HepG2 (cell line): ENCODE data around the gene UQCRHL. TPM values are rescaled to one million over a fixed set of nuclear protein-coding genes. Genes with fewer than 3 reads are reported as not detected.
A peak's percentile ranks its signal among the peaks of the same experiment; 100 is the strongest.

Experiments used
- CBFB ChIP-seq: sonication (generic); formaldehyde crosslinking; IDR thresholded peaks from 2 replicates; pipeline ENCODE4 v1.4.0; 2020; ENCODE audit warnings: missing genetic modification reagents
- E2F1 ChIP-seq: sonication (generic); formaldehyde crosslinking; IDR thresholded peaks from 2 replicates; pipeline ENCODE4 v1.5.0; 2020; ENCODE audit warnings: missing genetic modification reagents
- FOSL2 ChIP-seq: sonication (generic); formaldehyde crosslinking; IDR thresholded peaks from 2 replicates; pipeline ENCODE4 v1.4.0; 2020; ENCODE audit warnings: missing genetic modification reagents
- GATAD2A ChIP-seq: IDR thresholded peaks from 2 replicates; pipeline ENCODE4 v1.6.1; 2016
- HIC2 ChIP-seq: sonication (generic); formaldehyde crosslinking; IDR thresholded peaks from 2 replicates; pipeline ENCODE4 v1.9.0; 2022; ENCODE audit warnings: low read depth, missing genetic modification reagents
- MED1 ChIP-seq: sonication (generic); formaldehyde crosslinking; IDR thresholded peaks from 2 replicates; pipeline ENCODE4 v1.4.0; 2020; ENCODE audit warnings: missing genetic modification reagents
- NR3C1 ChIP-seq: sonication (generic); formaldehyde crosslinking; IDR thresholded peaks from 2 replicates; pipeline ENCODE4 v1.4.0; 2020; ENCODE audit warnings: missing genetic modification reagents
- ZMYM4 ChIP-seq: sonication (generic); formaldehyde crosslinking; IDR thresholded peaks from 2 replicates; pipeline ENCODE4 v1.8.1; 2023; ENCODE audit warnings: mild to moderate bottlenecking, missing genetic modification reagents
- ZNF724P ChIP-seq: sonication (generic); formaldehyde crosslinking; IDR thresholded peaks from 2 replicates; pipeline ENCODE4 v1.8.0; 2022; ENCODE audit warnings: missing genetic modification reagents, borderline replicate concordance
- ZSCAN9 ChIP-seq: IDR thresholded peaks from 2 replicates; pipeline ENCODE4 v1.6.1; 2016; ENCODE audit warnings: borderline replicate concordance
- polyA plus RNA-seq, 8 experiments: library from polyadenylated mRNA; depleted of rRNA in 3 of 8; stranded (reverse) in 7 of 8; unstranded in 1 of 8; fragments of >200 nt; fragmentation: Illumina TruSeq in 4 of 8; extraction: Trizol in 4 of 8; gene quantifications; 2 replicates each; pipeline versions ENCODE4 v1.2.1 to v1.2.3, GENCODE V29; 2011 to 2016; ENCODE audit warnings: low read depth in 4 of 8, missing spikeins in 1 of 8, mixed read lengths in 1 of 8; ENCODE audit not compliant: insufficient read depth in 1 of 8
- total RNA-seq, 5 experiments: library from RNA; depleted of rRNA; stranded (reverse); fragments of >200 nt; fragmentation: Illumina TruSeq; extraction: Trizol; gene quantifications; 2 replicates each; pipeline ENCODE4 v1.2.3, GENCODE V29; 2016; ENCODE audit warnings: low read depth in 1 of 5
- TF ChIP-seq, protein P1 (sequence below): sonication (generic); formaldehyde crosslinking; IDR thresholded peaks from 2 replicates; pipeline ENCODE4 v1.4.0; 2020; ENCODE audit warnings: mild to moderate bottlenecking, missing genetic modification reagents
- TF ChIP-seq, protein P2 (sequence below): sonication (generic); formaldehyde crosslinking; conservative IDR thresholded peaks from 2 replicates; pipeline ENCODE4 v1.8.0; 2022; ENCODE audit warnings: missing genetic modification reagents
- TF ChIP-seq, protein P3 (sequence below): sonication (generic); formaldehyde crosslinking; IDR thresholded peaks from 2 replicates; pipeline ENCODE4 v1.8.0; 2022; ENCODE audit warnings: mild to moderate bottlenecking, missing genetic modification reagents; ENCODE audit not compliant: insufficient replicate concordance

UQCRHL gene
- total and polyA plus RNA-seq, 2 of the 13 experiments (the other 11 are each of a cell fraction or from before 2014, with no cell fraction given), result 1.8 to 2.3 TPM

GRCh38 chr1:15848929-15849774 is 41.7 kb upstream of the UQCRHL start (continued):
- TF ChIP-seq ZSCAN9 (CRISPR knock-in tag) (0 out of 2 replicates have a peak, but pooled peaks have one; percentile 7), CBFB (CRISPR knock-in tag) (0 out of 2 replicates have a peak, but pooled peaks have one; percentile 9), FOSL2 (peak; percentile 54; the same call in 1 of the 2 replicates), GATAD2A (CRISPR knock-in tag) (peak; percentile 51; the same call in 1 of the 2 replicates), MED1 (peak; percentile 50; the same call in 1 of the 2 replicates), NR3C1 (no peak), ZMYM4 (CRISPR knock-in tag) (peak; percentile 58; the same call in 1 of the 2 replicates), E2F1 (CRISPR knock-in tag) (0 out of 2 replicates have a peak, but pooled peaks have one; percentile 43), HIC2 (peak; percentile 56; the same call in 1 of the 2 replicates), ZNF724P (CRISPR knock-in tag) (0 out of 2 replicates have a peak, but pooled peaks have one; percentile 22)
- TF ChIP-seq, protein P1, sequence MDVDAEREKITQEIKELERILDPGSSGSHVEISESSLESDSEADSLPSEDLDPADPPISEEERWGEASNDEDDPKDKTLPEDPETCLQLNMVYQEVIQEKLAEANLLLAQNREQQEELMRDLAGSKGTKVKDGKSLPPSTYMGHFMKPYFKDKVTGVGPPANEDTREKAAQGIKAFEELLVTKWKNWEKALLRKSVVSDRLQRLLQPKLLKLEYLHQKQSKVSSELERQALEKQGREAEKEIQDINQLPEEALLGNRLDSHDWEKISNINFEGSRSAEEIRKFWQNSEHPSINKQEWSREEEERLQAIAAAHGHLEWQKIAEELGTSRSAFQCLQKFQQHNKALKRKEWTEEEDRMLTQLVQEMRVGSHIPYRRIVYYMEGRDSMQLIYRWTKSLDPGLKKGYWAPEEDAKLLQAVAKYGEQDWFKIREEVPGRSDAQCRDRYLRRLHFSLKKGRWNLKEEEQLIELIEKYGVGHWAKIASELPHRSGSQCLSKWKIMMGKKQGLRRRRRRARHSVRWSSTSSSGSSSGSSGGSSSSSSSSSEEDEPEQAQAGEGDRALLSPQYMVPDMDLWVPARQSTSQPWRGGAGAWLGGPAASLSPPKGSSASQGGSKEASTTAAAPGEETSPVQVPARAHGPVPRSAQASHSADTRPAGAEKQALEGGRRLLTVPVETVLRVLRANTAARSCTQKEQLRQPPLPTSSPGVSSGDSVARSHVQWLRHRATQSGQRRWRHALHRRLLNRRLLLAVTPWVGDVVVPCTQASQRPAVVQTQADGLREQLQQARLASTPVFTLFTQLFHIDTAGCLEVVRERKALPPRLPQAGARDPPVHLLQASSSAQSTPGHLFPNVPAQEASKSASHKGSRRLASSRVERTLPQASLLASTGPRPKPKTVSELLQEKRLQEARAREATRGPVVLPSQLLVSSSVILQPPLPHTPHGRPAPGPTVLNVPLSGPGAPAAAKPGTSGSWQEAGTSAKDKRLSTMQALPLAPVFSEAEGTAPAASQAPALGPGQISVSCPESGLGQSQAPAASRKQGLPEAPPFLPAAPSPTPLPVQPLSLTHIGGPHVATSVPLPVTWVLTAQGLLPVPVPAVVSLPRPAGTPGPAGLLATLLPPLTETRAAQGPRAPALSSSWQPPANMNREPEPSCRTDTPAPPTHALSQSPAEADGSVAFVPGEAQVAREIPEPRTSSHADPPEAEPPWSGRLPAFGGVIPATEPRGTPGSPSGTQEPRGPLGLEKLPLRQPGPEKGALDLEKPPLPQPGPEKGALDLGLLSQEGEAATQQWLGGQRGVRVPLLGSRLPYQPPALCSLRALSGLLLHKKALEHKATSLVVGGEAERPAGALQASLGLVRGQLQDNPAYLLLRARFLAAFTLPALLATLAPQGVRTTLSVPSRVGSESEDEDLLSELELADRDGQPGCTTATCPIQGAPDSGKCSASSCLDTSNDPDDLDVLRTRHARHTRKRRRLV (CRISPR knock-in tag), result 0 out of 2 replicates have a peak, but pooled peaks have one; percentile 35
- TF ChIP-seq, protein P2, sequence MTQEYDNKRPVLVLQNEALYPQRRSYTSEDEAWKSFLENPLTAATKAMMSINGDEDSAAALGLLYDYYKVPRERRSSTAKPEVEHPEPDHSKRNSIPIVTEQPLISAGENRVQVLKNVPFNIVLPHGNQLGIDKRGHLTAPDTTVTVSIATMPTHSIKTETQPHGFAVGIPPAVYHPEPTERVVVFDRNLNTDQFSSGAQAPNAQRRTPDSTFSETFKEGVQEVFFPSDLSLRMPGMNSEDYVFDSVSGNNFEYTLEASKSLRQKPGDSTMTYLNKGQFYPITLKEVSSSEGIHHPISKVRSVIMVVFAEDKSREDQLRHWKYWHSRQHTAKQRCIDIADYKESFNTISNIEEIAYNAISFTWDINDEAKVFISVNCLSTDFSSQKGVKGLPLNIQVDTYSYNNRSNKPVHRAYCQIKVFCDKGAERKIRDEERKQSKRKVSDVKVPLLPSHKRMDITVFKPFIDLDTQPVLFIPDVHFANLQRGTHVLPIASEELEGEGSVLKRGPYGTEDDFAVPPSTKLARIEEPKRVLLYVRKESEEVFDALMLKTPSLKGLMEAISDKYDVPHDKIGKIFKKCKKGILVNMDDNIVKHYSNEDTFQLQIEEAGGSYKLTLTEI (CRISPR knock-in tag), result no peak
- TF ChIP-seq, protein P3, sequence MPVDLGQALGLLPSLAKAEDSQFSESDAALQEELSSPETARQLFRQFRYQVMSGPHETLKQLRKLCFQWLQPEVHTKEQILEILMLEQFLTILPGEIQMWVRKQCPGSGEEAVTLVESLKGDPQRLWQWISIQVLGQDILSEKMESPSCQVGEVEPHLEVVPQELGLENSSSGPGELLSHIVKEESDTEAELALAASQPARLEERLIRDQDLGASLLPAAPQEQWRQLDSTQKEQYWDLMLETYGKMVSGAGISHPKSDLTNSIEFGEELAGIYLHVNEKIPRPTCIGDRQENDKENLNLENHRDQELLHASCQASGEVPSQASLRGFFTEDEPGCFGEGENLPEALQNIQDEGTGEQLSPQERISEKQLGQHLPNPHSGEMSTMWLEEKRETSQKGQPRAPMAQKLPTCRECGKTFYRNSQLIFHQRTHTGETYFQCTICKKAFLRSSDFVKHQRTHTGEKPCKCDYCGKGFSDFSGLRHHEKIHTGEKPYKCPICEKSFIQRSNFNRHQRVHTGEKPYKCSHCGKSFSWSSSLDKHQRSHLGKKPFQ (CRISPR knock-in tag), result peak; percentile 34
